ENCODE measurements around the gene SYTL3.
"Not testable (repeated sequence)": the region's sequence is repeated elsewhere in the genome, so short reads cannot be mapped to it uniquely, and the experiment has no call there.

SYTL3 gene

GRCh38 chr6:158622545-158623190, 27.2 kb upstream of the SYTL3 start:
- peak; percentile 31 for DNase-seq (ENCODE audit: low spot score)

GRCh38 chr6:158624684-158625682, 24.9 kb upstream of the SYTL3 start:
- no peak for DNase-seq (ENCODE audit: low spot score)

GRCh38 chr6:158625881-158626305, 24.0 kb upstream of the SYTL3 start:
- DNase-seq (ENCODE audit: low spot score) = no peak

GRCh38 chr6:158626360-158627167, 23.3 kb upstream of the SYTL3 start:
- DNase-seq (ENCODE audit: low spot score) = no peak

- no peak for DNase-seq (ENCODE audit: low spot score)
Measured at GRCh38 chr6:158627168-158627939, 22.5 kb upstream of the SYTL3 start.

- DNase-seq (ENCODE audit: low spot score) = no peak
Measured at GRCh38 chr6:158627940-158628211, 22.0 kb upstream of the SYTL3 start.

- no peak for DNase-seq (ENCODE audit: low spot score)
Measured at GRCh38 chr6:158628542-158628941, 21.3 kb upstream of the SYTL3 start.

GRCh38 chr6:158629367-158630221, 20.3 kb upstream of the SYTL3 start:
- no peak for DNase-seq (ENCODE audit: low spot score)

GRCh38 chr6:158630938-158631616, 18.8 kb upstream of the SYTL3 start:
- peak; percentile 75 for DNase-seq (ENCODE audit: low spot score)

GRCh38 chr6:158631678-158632537, 17.9 kb upstream of the SYTL3 start:
- peak; percentile 79 for DNase-seq (ENCODE audit: low spot score)

GRCh38 chr6:158632538-158633119, 17.2 kb upstream of the SYTL3 start:
- not testable (repeated sequence) for DNase-seq (ENCODE audit: low spot score)

GRCh38 chr6:158633127-158633526, 16.7 kb upstream of the SYTL3 start:
- DNase-seq (ENCODE audit: low spot score) = no peak

- DNase-seq (ENCODE audit: low spot score) = no peak
Measured at GRCh38 chr6:158634695-158635426, 15.0 kb upstream of the SYTL3 start.

GRCh38 chr6:158635427-158636073, 14.3 kb upstream of the SYTL3 start:
- DNase-seq (ENCODE audit: low spot score) = no peak

- no peak for DNase-seq (ENCODE audit: low spot score)
Measured at GRCh38 chr6:158636778-158637177, 13.1 kb upstream of the SYTL3 start.

- no peak for DNase-seq (ENCODE audit: low spot score)
Measured at GRCh38 chr6:158638324-158638854, 11.5 kb upstream of the SYTL3 start.

GRCh38 chr6:158639056-158639455, 10.8 kb upstream of the SYTL3 start:
- no peak for DNase-seq (ENCODE audit: low spot score)
